ENCODE results near the gene KLHL29.

KLHL29 gene

DNA sequence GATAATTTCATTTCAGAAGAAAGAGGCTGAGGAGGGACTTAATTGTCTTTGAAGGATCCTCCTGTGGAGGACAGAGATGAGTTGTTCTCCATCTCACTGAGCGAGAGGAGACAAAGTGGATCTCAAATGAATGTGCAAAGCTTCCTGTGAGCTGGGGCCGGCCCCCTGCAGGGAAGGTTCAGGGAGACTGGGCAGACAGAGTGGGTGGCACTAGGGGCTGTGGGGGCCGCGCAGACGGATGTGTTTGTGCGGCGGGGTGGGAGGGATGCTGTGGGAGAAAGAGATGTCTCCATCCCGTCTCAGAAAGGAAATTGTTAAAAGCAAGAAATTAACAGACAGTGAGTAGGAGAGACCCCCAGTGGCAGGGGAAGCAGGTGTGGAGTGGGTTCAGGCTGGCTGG, 29.1 kb downstream of the KLHL29 start:
- TF ChIP-seq, protein P1, sequence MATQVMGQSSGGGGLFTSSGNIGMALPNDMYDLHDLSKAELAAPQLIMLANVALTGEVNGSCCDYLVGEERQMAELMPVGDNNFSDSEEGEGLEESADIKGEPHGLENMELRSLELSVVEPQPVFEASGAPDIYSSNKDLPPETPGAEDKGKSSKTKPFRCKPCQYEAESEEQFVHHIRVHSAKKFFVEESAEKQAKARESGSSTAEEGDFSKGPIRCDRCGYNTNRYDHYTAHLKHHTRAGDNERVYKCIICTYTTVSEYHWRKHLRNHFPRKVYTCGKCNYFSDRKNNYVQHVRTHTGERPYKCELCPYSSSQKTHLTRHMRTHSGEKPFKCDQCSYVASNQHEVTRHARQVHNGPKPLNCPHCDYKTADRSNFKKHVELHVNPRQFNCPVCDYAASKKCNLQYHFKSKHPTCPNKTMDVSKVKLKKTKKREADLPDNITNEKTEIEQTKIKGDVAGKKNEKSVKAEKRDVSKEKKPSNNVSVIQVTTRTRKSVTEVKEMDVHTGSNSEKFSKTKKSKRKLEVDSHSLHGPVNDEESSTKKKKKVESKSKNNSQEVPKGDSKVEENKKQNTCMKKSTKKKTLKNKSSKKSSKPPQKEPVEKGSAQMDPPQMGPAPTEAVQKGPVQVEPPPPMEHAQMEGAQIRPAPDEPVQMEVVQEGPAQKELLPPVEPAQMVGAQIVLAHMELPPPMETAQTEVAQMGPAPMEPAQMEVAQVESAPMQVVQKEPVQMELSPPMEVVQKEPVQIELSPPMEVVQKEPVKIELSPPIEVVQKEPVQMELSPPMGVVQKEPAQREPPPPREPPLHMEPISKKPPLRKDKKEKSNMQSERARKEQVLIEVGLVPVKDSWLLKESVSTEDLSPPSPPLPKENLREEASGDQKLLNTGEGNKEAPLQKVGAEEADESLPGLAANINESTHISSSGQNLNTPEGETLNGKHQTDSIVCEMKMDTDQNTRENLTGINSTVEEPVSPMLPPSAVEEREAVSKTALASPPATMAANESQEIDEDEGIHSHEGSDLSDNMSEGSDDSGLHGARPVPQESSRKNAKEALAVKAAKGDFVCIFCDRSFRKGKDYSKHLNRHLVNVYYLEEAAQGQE (IDR thresholded peaks at IDR 0.05; ENCODE audit: insufficient read depth in 1 of 2, low read depth in 2 of 2, low read length in 2 of 2) = no peak
- TF ChIP-seq SIN3A (IDR thresholded peaks at IDR 0.05; ENCODE audit: borderline replicate concordance, insufficient read depth, low read length) = no peak
- TF ChIP-seq FOXP2 (optimal IDR thresholded peaks at IDR 0.05; ENCODE audit: borderline replicate concordance, extremely low read depth, extremely low read length, insufficient read depth) = no peak
- TF ChIP-seq TAF1 (IDR thresholded peaks at IDR 0.05; ENCODE audit: borderline replicate concordance, insufficient read depth, low read length) = no peak

DNA sequence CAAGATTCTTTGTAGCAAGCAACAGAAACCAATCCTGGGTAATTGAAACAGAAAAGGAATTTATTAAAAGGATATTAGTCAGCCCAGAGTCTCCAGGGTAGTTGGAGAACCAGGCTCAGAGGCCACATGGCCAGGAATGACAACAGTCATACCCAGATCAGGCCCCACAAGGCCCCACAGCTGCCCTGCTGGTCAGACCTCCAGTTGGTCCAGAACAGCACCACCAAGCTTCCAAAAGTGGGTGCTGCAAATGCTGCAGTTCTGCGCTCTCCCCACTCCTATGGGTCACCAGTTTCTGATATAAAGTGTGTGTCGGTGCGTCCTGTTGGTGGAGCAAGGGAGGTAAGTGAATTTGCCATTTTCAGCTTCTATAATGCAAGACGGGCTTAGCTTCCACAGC, 29.9 kb downstream of the KLHL29 start:
- TF ChIP-seq FOXP2 (optimal IDR thresholded peaks at IDR 0.05; ENCODE audit: borderline replicate concordance, extremely low read depth, extremely low read length, insufficient read depth) (no peak), TAF1 (IDR thresholded peaks at IDR 0.05; ENCODE audit: borderline replicate concordance, insufficient read depth, low read length) (no peak), SIN3A (IDR thresholded peaks at IDR 0.05; ENCODE audit: borderline replicate concordance, insufficient read depth, low read length) (no peak), POLR2AphosphoS5 (IDR thresholded peaks at IDR 0.05; ENCODE audit: low read depth, low read length) (no peak)
- TF ChIP-seq, protein P1 (IDR thresholded peaks at IDR 0.05; ENCODE audit: insufficient read depth in 1 of 2, low read depth in 2 of 2, low read length in 2 of 2) = no peak

DNA sequence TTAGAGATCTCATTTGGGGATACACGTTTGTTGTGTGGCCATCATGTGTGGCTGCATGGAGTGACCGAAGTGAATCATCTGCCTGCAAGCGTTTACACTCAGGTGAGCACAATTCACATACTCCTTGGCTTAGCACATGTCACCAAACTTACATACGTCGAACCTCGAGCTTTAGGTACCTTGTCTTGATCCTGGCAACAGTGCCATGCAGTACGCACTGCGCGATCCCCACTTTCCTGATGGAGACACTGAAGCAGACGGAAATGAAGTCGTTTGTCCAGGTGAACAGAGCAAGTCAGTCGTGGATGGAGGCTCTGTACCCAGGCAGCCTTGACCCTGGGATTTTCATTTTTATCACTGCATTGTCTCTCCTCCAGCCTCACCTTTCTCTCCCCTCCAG, 32.3 kb downstream of the KLHL29 start:
- TF ChIP-seq TAF1 (IDR thresholded peaks at IDR 0.05; ENCODE audit: borderline replicate concordance, insufficient read depth, low read length) (no peak), SIN3A (IDR thresholded peaks at IDR 0.05; ENCODE audit: borderline replicate concordance, insufficient read depth, low read length) (no peak), POLR2AphosphoS5 (IDR thresholded peaks at IDR 0.05; ENCODE audit: low read depth, low read length) (no peak), FOXP2 (optimal IDR thresholded peaks at IDR 0.05; ENCODE audit: borderline replicate concordance, extremely low read depth, extremely low read length, insufficient read depth) (no peak)
- TF ChIP-seq, protein P1 (IDR thresholded peaks at IDR 0.05; ENCODE audit: insufficient read depth in 1 of 2, low read depth in 2 of 2, low read length in 2 of 2) = no peak

DNA sequence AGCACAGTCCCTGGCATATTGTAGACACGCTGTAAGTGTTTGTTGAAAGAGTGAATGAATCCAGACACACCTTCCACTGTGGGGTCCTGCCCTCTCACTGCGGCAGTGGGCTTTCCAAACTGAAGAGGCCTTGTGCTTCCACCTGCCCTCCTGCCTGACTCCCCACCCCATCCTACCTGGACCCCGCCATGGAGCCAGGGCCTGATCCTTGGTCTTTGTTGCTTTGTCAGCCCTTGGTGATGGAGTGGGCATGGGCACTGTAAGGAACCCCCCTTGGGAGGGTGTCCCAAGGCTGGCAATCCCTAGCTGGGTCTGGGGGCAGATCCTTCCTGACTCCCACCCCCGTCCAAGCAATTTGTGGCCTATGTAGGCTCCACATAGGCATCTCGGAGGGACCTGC, 33.1 kb downstream of the KLHL29 start:
- TF ChIP-seq, protein P1 (IDR thresholded peaks at IDR 0.05; ENCODE audit: insufficient read depth in 1 of 2, low read depth in 2 of 2, low read length in 2 of 2) = no peak
- TF ChIP-seq SIN3A (IDR thresholded peaks at IDR 0.05; ENCODE audit: borderline replicate concordance, insufficient read depth, low read length) (no peak), POLR2AphosphoS5 (IDR thresholded peaks at IDR 0.05; ENCODE audit: low read depth, low read length) (no peak), FOXP2 (optimal IDR thresholded peaks at IDR 0.05; ENCODE audit: borderline replicate concordance, extremely low read depth, extremely low read length, insufficient read depth) (no peak)

DNA sequence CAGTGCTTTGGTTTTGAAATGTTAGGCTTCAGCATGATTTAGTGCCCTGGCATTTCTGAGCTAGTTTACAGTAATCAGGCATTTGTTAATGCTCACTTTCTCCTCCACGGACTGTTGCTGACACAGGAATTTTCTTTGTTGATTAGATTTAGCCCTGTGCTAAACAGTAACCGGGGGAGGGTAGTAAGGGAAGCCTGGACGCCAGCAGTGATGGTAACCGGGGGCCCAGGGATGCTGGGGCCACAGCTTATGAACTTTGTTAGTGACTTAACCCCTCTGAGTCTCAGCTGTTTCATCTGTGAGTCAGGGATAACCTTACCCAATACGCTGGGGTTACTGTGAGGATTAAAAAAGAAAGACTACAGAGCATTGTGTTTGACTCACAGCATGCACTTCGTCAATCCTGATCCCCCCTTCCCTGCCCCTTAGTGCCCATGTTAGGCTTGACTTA, 33.5 kb downstream of the KLHL29 start:
- no peak for TF ChIP-seq SIN3A (IDR thresholded peaks at IDR 0.05; ENCODE audit: borderline replicate concordance, insufficient read depth, low read length)
